Astrocyte of the spinal cord (primary cell): ENCODE results near the gene GEMIN4.
"Not testable (repeated sequence)": the region's sequence is repeated elsewhere in the genome, so short reads cannot be mapped to it uniquely, and the experiment has no call there.

Experiments
- DNase-seq: peaks from one replicate; pipeline ENCODE4 v3.0.0; 2011; ENCODE audit warnings: low read depth, low spot score
- H3K4me3 ChIP-seq: 2 replicates; pipeline ENCODE4 v1.5.1; 2011; ENCODE audit warnings: low read depth, mild to moderate bottlenecking, low read length, moderate library complexity
- in situ Hi-C: cut with HindIII; loops from 2 replicates; pipeline ENCODE4 v1.10.0; 2017; ENCODE audit warnings: low sequenced_read_pairs
- TF ChIP-seq, protein P1 (sequence below): IDR thresholded peaks from 2 replicates; pipeline ENCODE4 v1.5.1; 2012; ENCODE audit warnings: low read depth, mild to moderate bottlenecking, low read length, inconsistent platforms

The GEMIN4 gene

DNA sequence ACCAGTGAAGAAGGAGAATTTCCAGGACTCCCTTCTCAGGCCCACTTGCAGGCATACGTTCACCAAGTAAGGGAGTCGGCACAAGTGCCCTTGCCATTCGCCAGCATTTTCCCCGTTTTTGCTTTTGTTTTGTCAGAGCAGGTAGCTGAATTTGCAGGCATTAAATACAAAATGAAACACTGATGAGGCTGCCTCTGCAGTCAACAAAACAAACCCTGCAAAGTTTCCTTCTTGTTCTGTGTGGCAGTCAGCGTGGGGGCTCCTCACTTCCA lies 22.2 kb upstream of the GEMIN4 start:
- DNase-seq: no peak
- no peak overlapping the region for H3K4me3 ChIP-seq
- TF ChIP-seq, protein P1, sequence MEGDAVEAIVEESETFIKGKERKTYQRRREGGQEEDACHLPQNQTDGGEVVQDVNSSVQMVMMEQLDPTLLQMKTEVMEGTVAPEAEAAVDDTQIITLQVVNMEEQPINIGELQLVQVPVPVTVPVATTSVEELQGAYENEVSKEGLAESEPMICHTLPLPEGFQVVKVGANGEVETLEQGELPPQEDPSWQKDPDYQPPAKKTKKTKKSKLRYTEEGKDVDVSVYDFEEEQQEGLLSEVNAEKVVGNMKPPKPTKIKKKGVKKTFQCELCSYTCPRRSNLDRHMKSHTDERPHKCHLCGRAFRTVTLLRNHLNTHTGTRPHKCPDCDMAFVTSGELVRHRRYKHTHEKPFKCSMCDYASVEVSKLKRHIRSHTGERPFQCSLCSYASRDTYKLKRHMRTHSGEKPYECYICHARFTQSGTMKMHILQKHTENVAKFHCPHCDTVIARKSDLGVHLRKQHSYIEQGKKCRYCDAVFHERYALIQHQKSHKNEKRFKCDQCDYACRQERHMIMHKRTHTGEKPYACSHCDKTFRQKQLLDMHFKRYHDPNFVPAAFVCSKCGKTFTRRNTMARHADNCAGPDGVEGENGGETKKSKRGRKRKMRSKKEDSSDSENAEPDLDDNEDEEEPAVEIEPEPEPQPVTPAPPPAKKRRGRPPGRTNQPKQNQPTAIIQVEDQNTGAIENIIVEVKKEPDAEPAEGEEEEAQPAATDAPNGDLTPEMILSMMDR: no peak
- in situ Hi-C loops: no loop called here

DNA sequence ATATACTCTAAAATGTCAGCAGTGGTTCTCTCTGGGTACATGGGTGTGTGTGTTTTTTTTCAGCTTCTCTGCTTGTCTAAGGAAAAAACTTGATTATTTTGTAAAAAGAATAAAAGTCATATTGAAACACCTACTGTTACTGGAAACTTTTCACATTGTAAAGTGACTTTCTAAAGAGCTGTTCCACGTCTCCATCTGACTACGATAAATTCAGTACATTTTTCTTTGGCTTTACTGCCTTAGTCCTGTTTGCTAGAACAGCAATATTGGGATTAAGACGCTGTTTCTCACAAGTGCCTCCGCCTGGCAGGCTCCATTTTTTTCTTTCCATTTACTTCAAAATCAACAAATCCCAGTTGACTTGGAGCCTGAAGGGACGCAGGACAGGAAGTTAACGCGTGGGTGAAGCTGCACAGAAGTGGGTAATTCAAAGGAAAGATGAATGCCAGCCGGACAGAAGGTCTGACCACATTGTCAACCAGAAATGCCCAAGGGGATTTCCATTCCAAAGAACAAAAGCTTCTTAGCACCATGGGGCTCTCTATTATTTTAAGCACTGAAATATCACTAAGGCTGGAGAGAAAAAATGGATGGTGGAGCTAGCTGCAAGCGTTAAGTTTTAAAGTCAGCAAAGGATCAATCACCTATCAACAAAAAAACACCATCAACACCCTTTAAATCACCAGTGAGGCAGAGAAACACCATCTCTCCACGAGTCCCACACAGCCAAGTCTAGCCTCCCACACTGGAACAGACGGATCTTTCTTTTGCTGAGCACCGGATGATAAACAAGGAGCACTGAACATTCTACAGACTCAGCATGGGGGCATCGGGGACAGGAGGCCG lies 21.6 kb upstream of the GEMIN4 start:
- in situ Hi-C loops: no loop called here
- H3K4me3 ChIP-seq: no peak overlapping the region
- no peak for DNase-seq
- TF ChIP-seq, protein P1: no peak

DNA sequence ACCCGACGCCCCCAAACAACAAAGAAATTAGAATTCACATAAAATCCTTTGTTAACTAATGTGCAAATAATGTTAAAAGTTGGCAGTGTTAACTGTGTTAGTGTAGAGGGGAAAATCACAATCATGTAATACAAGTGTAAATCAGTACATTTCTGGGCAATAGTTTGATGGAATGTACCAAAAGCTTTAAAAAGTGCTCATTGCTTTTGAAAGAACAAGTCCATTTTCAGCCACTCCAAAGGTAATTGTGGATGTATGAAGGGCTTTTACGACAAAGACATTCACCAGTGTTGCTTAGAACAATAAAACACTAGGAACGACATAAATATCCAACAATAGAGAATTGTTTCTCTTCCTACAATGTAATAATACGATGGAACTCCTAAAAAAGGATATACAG lies 21.0 kb upstream of the GEMIN4 start:
- H3K4me3 ChIP-seq: no peak overlapping the region
- TF ChIP-seq, protein P1: no peak
- no peak for DNase-seq
- in situ Hi-C loops: no loop called here

DNA sequence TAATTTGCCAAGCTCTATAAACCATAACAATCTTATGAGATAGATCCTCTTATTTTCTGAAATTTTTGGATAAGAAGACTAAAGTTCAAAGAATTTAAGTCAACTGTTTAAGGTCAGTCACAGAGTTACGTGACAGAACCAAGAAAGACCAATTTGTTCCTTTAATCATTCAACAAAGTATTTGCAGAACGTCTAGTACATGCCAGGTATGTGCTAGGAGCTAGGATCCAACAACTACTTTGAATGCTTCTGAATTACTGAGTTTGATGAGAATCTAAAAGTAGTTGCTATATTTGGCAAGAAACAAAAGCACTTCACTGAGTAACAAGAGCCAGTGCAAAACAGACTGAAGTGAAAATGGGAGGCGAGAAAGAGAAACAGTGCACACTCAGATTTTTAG lies 15.0 kb upstream of the GEMIN4 start:
- in situ Hi-C loops: no loop called here
- TF ChIP-seq, protein P1: no peak
- no peak for DNase-seq
- H3K4me3 ChIP-seq: no peak overlapping the region

DNA sequence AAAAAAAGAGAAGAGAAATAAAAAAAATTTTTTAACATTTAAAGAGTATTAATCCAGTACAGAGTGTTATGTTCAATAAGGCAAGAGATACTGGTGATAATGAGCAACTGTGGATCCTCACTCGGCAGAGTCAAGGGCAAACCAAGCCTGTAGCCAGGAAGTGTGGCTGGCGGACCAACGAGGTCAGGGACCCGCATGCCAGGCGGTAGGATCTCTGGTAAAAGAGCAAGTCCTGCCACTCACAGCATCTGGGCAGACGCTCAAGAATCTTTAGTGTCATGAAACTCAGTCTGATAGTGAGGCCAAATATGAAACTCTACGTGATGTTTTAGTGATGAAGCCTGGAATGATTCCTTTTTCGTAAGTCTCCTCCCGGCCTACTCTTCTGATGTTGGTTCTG lies 8.3 kb upstream of the GEMIN4 start:
- in situ Hi-C loops: no loop called here
- no peak for DNase-seq
- TF ChIP-seq, protein P1: no peak
- no peak overlapping the region for H3K4me3 ChIP-seq

DNA sequence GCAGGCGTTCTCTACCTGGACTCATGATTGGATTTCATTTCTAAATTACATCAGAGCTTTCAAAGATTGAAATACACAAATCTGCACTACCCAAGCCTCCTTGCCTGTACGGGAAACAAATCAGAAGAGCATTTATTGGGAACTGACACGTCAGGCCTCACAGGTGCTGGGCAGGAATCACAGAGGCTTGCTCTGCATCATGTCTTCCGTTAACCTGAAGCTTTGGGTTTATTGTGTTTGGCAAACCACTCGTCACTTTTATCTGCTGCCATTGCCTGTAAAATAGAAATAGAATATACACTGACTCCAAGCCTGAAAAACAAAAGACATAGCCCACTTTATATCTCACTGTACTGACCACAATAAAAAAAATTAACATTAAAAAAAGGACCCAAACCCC lies 7.9 kb upstream of the GEMIN4 start:
- no peak for DNase-seq

DNA sequence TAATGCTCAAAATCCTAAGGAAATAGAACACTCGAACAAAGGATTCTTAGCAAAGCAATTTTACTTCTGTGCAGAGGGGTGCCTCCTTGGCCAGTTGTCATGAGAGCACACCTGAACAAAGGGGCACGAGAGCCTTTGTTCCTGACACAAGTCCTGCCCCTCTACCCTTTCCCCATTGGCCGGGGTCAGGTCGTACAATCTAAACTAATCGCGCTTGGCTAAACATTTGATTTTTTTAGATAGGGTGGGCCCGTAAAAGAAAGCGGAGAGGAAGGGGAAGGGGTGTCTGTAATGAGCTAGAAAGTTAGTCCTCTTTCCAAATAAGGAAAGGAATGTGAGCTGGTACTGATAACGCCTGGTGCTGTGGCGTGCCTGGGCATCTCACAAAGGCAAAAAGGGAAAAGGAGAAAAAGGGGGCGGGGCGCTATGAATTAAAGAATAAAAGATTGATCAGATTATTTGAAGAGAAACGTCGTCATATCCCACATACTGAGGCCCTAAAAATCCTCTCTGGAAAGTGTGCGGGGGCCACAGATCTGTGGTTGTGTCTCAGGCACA lies 4.0 kb upstream of the GEMIN4 start:
- in situ Hi-C loops, DNase-seq, H3K4me3 ChIP-seq: not testable (repeated sequence)

More for the DNA sequence above, 7.9 kb upstream of the GEMIN4 start:
- in situ Hi-C loops: no loop called here
- H3K4me3 ChIP-seq: no peak overlapping the region
- TF ChIP-seq, protein P1: no peak

DNA sequence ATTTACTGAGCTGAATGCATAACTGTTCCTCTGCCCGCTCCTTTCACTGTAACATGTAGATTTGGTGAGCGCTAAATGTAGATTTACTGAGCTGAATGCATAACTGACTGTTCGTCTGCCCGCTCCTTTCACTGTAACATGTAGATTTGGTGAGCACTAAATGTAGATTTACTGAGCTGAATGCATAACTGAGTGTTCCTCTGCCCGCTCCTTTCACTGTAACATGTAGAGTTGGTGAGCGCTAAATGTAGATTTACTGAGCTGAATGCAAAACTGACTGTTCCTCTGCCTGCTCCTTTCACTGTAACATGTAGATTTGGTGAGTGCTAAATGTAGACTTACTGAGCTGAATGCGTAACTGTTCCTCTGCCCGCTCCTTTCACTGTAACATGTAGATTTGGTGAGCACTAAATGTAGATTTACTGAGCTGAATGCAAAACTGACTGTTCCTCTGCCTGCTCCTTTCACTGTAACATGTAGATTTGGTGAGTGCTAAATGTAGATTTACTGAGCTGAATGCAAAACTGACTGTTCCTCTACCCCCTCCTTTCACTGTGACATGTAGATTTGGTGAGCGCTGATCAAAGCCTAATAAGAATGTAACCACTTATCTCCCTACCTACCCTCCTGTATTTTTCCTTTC lies 3.4 kb upstream of the GEMIN4 start:
- DNase-seq, H3K4me3 ChIP-seq, in situ Hi-C loops: not testable (repeated sequence)
